Endodermal cell (in vitro differentiated cells): ENCODE measurements around the gene VTI1A. TPM values are rescaled to one million over a fixed set of nuclear protein-coding genes. Genes with fewer than 3 reads are reported as not detected.
"Not testable (repeated sequence)": the region's sequence is repeated elsewhere in the genome, so short reads cannot be mapped to it uniquely, and the experiment has no call there.

Source experiments
- DNase-seq: peaks from one replicate; pipeline ENCODE4 v3.0.0-alpha.2; 2017
- H3K27ac ChIP-seq: 2 replicates; pipeline ENCODE4 v1.5.1; 2013; ENCODE audit warnings: mild to moderate bottlenecking, low read depth, low read length, moderate library complexity
- H3K27me3 ChIP-seq: 2 replicates; pipeline ENCODE4 v1.6.1; 2013; ENCODE audit warnings: mild to moderate bottlenecking, low read length, moderate library complexity; ENCODE audit not compliant: insufficient read depth, control insufficient read depth, poor library complexity, severe bottlenecking
- H3K36me3 ChIP-seq: 2 replicates; pipeline ENCODE4 v1.7.0; 2013; ENCODE audit warnings: mild to moderate bottlenecking, low read length, moderate library complexity; ENCODE audit not compliant: control insufficient read depth, insufficient read depth
- H3K4me1 ChIP-seq: one replicate; pipeline ENCODE4 v1.7.0; 2013; ENCODE audit warnings: low read length; ENCODE audit not compliant: control insufficient read depth, insufficient read depth
- H3K4me3 ChIP-seq: 2 replicates; pipeline ENCODE4 v1.5.1; 2013; ENCODE audit warnings: mild to moderate bottlenecking, low read length, moderate library complexity
- H3K9ac ChIP-seq: 2 replicates; pipeline ENCODE4 v1.6.1; 2013; ENCODE audit warnings: mild to moderate bottlenecking, low read length, moderate library complexity; ENCODE audit not compliant: poor library complexity, severe bottlenecking; ENCODE audit errors: extremely low read depth
- H3K9me3 ChIP-seq: 2 replicates; pipeline ENCODE4 v1.6.1; 2013; ENCODE audit warnings: mild to moderate bottlenecking, low read length, moderate library complexity; ENCODE audit not compliant: control insufficient read depth
- H3K27ac Mint-ChIP-seq: 2 replicates; pipeline ENCODE4 v1.8.0; 2020; ENCODE audit warnings: mixed read lengths
- H3K27me3 Mint-ChIP-seq: 2 replicates; pipeline ENCODE4 v1.8.0; 2021; ENCODE audit warnings: mild to moderate bottlenecking, mixed read lengths; ENCODE audit not compliant: insufficient read depth
- H3K36me3 Mint-ChIP-seq: 2 replicates; pipeline ENCODE4 v1.8.0; 2020; ENCODE audit warnings: low read depth, mixed read lengths
- H3K4me1 Mint-ChIP-seq: 2 replicates; pipeline ENCODE4 v1.8.0; 2020; ENCODE audit warnings: mixed read lengths
- H3K4me3 Mint-ChIP-seq: 2 replicates; pipeline ENCODE4 v1.8.0; 2020; ENCODE audit warnings: mild to moderate bottlenecking, moderate library complexity, mixed read lengths
- H3K9me3 Mint-ChIP-seq: 2 replicates; pipeline ENCODE4 v1.8.0; 2020; ENCODE audit warnings: mild to moderate bottlenecking, mixed read lengths
- WGBS, 2 experiments: methylation state at CpG; one replicate each; pipeline versions ENCODE4 v1.1.5 to v1.1.7; 2013; ENCODE audit warnings: missing lambda C conversion rate in 2 of 2, mixed read lengths in 1 of 2; ENCODE audit not compliant: insufficient coverage in 1 of 2, insufficient read length in 1 of 2; 5-methylcytosine and 5-hydroxymethylcytosine counted together
- total RNA-seq, 2 donors: library from RNA; stranded (reverse); fragmentation: NEBNext Ultra II Directional in 1 of 2; extraction: Animal tissue kit (Norgen Biotek cat#: 25700) in 1 of 2; gene quantifications; 2 replicates in 1 of 2; 3 replicates in 1 of 2; pipeline ENCODE4 v1.2.1, GENCODE V29; 2021
- TF ChIP-seq, protein P1 (sequence below): fragments of 200-600 bp; sonication (generic); conservative IDR thresholded peaks from 2 replicates; pipeline ENCODE4 v1.5.0; 2021; ENCODE audit warnings: antibody characterized with exemption, mild to moderate bottlenecking

The VTI1A gene
- total RNA-seq, 2 donors from 2014 or later: 27.0 to 29.9 TPM

DNA sequence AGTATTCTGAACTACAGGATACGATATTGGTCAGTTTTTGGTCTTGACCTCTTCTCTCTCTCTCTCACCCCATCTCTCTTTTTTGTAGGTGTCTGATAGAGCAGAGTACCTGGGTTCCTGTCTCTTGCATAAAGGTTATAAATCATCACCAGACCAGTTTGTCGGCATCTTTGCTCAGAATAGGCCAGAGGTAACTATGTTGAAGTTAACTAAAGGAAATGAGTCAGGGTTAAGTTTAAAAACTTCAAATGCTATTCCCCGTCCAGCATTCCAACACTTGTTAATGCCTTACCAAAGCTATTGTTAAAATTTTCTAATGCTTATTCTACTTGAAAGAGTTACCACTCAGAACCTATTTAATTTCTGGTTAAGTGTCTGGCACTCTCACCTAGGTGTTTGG, 42.4 kb upstream of the VTI1A start:
- Histone ChIP-seq H3K4me3 (no peak overlapping the region), H3K4me1 (no peaks in the 10 kb centered on the region), H3K9ac (no peak overlapping the region), H3K9me3 (no peaks in the 10 kb centered on the region), H3K27ac (no peak overlapping the region), H3K27me3 (no peaks in the 10 kb centered on the region), H3K36me3 (no peaks in the 10 kb centered on the region)
- 88 to 100% methylated on average over 1 to 3 of the region's 3 CpGs for WGBS, 2 experiments
- H3K27ac Mint-ChIP-seq: no peak overlapping the region
- H3K4me1 Mint-ChIP-seq: peaks cover 20% of the 10 kb centered on the region
- no peaks in the 10 kb centered on the region for H3K27me3 Mint-ChIP-seq
- H3K36me3 Mint-ChIP-seq: no peaks in the 10 kb centered on the region
- H3K9me3 Mint-ChIP-seq: peaks cover 4% of the 10 kb centered on the region
- no peak overlapping the region for H3K4me3 Mint-ChIP-seq
- TF ChIP-seq, protein P1, sequence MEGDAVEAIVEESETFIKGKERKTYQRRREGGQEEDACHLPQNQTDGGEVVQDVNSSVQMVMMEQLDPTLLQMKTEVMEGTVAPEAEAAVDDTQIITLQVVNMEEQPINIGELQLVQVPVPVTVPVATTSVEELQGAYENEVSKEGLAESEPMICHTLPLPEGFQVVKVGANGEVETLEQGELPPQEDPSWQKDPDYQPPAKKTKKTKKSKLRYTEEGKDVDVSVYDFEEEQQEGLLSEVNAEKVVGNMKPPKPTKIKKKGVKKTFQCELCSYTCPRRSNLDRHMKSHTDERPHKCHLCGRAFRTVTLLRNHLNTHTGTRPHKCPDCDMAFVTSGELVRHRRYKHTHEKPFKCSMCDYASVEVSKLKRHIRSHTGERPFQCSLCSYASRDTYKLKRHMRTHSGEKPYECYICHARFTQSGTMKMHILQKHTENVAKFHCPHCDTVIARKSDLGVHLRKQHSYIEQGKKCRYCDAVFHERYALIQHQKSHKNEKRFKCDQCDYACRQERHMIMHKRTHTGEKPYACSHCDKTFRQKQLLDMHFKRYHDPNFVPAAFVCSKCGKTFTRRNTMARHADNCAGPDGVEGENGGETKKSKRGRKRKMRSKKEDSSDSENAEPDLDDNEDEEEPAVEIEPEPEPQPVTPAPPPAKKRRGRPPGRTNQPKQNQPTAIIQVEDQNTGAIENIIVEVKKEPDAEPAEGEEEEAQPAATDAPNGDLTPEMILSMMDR: no peak
- DNase-seq: no peak

DNA sequence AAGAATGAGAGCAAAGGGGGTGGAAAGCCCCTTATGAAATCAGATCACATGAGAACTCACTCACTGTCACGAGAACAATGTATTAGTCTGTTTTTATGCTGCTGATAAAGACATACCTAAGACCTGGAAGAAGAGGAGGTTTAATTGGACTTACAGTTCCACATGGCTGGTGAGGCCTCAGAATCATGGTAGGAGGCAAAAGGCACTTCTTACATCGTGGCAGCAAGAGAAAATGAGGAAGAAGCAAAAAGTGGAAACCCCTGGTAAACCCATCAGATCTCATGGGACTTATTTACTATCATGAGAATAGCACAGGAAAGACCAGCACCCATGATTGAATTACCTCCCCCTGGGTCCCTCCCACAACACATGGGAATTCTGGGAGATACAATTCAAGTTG, 40.2 kb upstream of the VTI1A start:
- 88 to 100% methylated on average over 1 to 2 of the region's 2 CpGs for WGBS, 2 experiments
- not testable (repeated sequence) for H3K27me3 ChIP-seq, H3K4me1 ChIP-seq, H3K27me3 Mint-ChIP-seq, H3K4me3 Mint-ChIP-seq, H3K36me3 Mint-ChIP-seq, H3K27ac Mint-ChIP-seq, H3K36me3 ChIP-seq, H3K9ac ChIP-seq, DNase-seq, H3K27ac ChIP-seq, H3K4me3 ChIP-seq, H3K9me3 ChIP-seq, H3K9me3 Mint-ChIP-seq
- H3K4me1 Mint-ChIP-seq: peaks cover 20% of the 10 kb centered on the region

DNA sequence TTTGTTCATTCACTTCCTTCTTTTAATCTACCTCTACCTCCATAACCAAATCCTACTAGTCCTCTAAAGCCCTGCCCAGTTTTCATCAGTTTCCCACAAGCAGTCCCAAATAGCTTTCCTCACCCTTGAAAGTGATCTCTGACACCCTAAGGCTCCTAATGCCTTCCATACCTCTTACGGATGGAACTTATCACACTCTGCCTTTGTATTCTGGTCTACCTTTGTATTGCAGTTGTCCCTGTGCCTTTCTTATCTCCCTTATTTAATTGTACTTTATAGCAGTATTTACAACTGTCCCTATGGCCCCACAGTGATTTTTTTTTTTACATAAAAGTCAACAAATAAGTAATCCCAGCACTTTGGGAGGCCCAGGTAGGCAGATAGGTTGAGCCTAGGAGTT, 39.3 kb upstream of the VTI1A start:
- Mint-ChIP-seq H3K36me3 (no peaks in the 10 kb centered on the region), H3K9me3 (peaks cover 4% of the 10 kb centered on the region), H3K27ac (no peak overlapping the region), H3K27me3 (peaks cover 6% of the 10 kb centered on the region), H3K4me3 (no peak overlapping the region), H3K4me1 (peaks cover 20% of the 10 kb centered on the region)
- no peak overlapping the region for H3K9ac ChIP-seq
- 85 to 89% methylated on average over 1 of the region's 1 CpG for whole genome bisulfite sequencing, 2 experiments
- H3K4me1 ChIP-seq: no peaks in the 10 kb centered on the region
- TF ChIP-seq, protein P1: no peak
- H3K27me3 ChIP-seq: no peaks in the 10 kb centered on the region
- H3K9me3 ChIP-seq: no peaks in the 10 kb centered on the region
- no peak overlapping the region for H3K4me3 ChIP-seq
- no peaks in the 10 kb centered on the region for H3K36me3 ChIP-seq
- H3K27ac ChIP-seq: no peak overlapping the region
- no peak for DNase-seq

DNA sequence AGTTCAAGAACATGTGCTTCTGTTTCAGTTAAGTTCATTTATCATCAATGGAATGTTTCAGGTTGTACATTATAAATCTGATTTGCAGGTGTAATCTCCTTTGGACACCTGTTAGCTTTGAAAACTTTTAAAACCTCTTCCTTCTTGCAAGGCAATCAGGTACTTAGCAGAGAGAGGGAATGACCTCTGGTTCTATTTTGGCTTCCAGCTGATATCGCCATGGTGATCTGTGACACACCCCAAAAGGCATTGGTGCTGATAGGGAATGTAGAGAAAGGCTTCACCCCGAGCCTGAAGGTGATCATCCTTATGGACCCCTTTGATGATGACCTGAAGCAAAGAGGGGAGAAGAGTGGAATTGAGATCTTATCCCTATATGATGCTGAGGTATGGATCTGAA, 37.7 kb upstream of the VTI1A start:
- H3K27ac ChIP-seq: no peak overlapping the region
- WGBS, 2 experiments: 88 to 92% methylated on average over 2 of the region's 2 CpGs

More for the DNA sequence above, 37.7 kb upstream of the VTI1A start:
- no peak overlapping the region for H3K4me3 Mint-ChIP-seq
- peaks cover 20% of the 10 kb centered on the region for H3K4me1 Mint-ChIP-seq
- Histone ChIP-seq H3K9ac (no peak overlapping the region), H3K36me3 (no peaks in the 10 kb centered on the region), H3K4me3 (no peak overlapping the region), H3K27me3 (no peaks in the 10 kb centered on the region), H3K9me3 (no peaks in the 10 kb centered on the region), H3K4me1 (no peaks in the 10 kb centered on the region)
- TF ChIP-seq, protein P1: no peak
- H3K36me3 Mint-ChIP-seq: no peaks in the 10 kb centered on the region
- no peak for DNase-seq
- H3K27ac Mint-ChIP-seq: no peak overlapping the region
- H3K27me3 Mint-ChIP-seq: peaks cover 6% of the 10 kb centered on the region
- H3K9me3 Mint-ChIP-seq: peaks cover 4% of the 10 kb centered on the region
